ENCODE results near the gene MICB. TPM values are rescaled to one million over a fixed set of nuclear protein-coding genes. Genes with fewer than 3 reads are reported as not detected.
A peak's percentile ranks its signal among the peaks of the same experiment; 100 is the strongest.

MICB gene
- total RNA-seq, 1 experiment from 2014 or later, result 72.1 TPM

DNA sequence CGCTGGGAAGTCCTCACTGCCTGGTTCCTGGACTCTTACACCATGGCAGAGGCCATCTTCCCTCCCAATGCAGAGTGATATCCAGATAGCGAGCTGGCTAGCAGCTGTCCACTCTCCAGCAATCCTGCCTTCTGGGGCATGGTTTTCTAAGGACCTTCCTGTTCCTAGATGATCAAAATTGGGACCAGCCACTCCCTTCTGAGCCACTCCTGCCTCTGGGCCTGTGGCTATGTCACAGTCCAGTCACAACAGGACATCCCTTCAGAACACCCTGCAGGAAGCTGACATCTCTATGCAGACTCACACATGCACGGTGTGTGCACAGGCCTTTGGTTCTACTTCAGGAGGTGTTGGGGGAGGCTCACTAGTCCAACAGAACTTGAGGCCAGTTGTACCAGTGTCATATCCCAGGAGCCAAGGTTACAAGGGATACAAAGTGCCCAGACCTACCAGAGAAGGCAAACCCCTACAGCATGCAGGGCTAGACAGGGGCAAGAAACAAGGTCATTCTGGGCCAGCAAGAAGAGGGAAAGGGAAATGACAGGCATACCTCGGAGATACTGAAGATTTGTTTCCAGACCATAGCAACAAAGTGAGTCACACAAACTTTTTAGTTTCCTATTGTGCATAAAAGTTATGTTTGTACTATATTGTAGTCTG lies 28.1 kb downstream of the MICB start:
- H3K27ac ChIP-seq (ENCODE audit: low read length), result no peak overlapping the region
- H3K4me3 ChIP-seq (ENCODE audit: low read depth in 2 of 2, low read length in 2 of 2), result no peak overlapping the region
- no TSS peak for BruUV-seq (replicated peaks)
- DNase-seq (ENCODE audit: low read depth, low spot score), result no peak
- in situ Hi-C loops (cut with HindIII; ENCODE audit: low pct_unique_long_range_greater_than_20kb, low sequenced_read_pairs) (no loop called here), intact Hi-C loops (cut with micrococcal nuclease; ENCODE audit: unreplicated experiment) (no loop called here)
- no peaks in the 10 kb centered on the region for H3K9me3 ChIP-seq (ENCODE audit: control insufficient read depth, insufficient read depth, low read depth, low read length)
- peaks cover 5% of the 10 kb centered on the region; the same call in 1 of the 2 replicates for H3K36me3 ChIP-seq (ENCODE audit: control insufficient read depth, insufficient read depth, low read length)
- ChIA-PET POLR2A (no interaction called here), CTCF (interaction anchor here (0.6 kb wide), 1 partner anchor 76 kb away, joined by 8 read pairs; no protein-coding TSS in a partner anchor)
- H3K27me3 ChIP-seq (ENCODE audit: control insufficient read depth, insufficient read depth, low read length), result no peaks in the 10 kb centered on the region
- no peak for ATAC-seq
- TF ChIP-seq, protein P1, sequence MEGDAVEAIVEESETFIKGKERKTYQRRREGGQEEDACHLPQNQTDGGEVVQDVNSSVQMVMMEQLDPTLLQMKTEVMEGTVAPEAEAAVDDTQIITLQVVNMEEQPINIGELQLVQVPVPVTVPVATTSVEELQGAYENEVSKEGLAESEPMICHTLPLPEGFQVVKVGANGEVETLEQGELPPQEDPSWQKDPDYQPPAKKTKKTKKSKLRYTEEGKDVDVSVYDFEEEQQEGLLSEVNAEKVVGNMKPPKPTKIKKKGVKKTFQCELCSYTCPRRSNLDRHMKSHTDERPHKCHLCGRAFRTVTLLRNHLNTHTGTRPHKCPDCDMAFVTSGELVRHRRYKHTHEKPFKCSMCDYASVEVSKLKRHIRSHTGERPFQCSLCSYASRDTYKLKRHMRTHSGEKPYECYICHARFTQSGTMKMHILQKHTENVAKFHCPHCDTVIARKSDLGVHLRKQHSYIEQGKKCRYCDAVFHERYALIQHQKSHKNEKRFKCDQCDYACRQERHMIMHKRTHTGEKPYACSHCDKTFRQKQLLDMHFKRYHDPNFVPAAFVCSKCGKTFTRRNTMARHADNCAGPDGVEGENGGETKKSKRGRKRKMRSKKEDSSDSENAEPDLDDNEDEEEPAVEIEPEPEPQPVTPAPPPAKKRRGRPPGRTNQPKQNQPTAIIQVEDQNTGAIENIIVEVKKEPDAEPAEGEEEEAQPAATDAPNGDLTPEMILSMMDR (IDR thresholded peaks at IDR 0.05), result no peak
- no peak for TF ChIP-seq SIN3A (IDR thresholded peaks at IDR 0.05; ENCODE audit: borderline replicate concordance, insufficient read depth, low read depth, low read length)
- peaks cover 4% of the 10 kb centered on the region; the same call in 1 of the 2 replicates for H3K4me1 ChIP-seq (ENCODE audit: control insufficient read depth, insufficient read depth, low read length)

DNA sequence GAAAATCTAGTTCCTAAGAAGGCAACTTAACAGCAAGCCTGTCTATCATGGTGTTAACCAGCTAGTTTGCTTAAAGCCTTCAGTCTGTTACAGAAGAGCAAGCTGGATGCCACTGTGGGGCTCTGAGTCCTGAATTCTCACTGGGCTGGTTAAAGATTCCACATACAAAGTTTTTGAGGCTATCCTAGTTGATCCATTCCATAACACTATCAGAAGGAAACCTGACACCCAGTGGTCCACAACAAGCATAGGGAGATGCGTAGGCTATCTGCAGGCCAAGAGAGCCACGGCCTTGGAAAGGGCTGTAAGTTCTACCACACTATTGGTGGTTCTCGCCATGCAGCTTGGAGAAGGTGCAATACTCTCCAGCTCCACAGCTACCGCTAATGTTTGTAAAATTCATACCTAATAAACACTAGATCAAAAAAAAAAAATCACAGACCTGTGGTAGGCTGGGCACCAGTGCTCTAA lies 30.4 kb downstream of the MICB start:
- H3K27me3 ChIP-seq (ENCODE audit: control insufficient read depth, insufficient read depth, low read length), result no peaks in the 10 kb centered on the region
- no peak overlapping the region for H3K4me3 ChIP-seq (ENCODE audit: low read depth in 2 of 2, low read length in 2 of 2)
- ChIA-PET POLR2A (interaction anchor here (0.7 kb wide), 1 partner anchor 1350 kb away, joined by 11 read pairs; no protein-coding TSS in a partner anchor), CTCF (no interaction called here)
- no peak overlapping the region for H3K27ac ChIP-seq (ENCODE audit: low read length)
- peaks cover 4% of the 10 kb centered on the region; the same call in 1 of the 2 replicates for H3K4me1 ChIP-seq (ENCODE audit: control insufficient read depth, insufficient read depth, low read length)
- H3K36me3 ChIP-seq (ENCODE audit: control insufficient read depth, insufficient read depth, low read length), result peaks cover 15% of the 10 kb centered on the region; the same call in 1 of the 2 replicates
- peak; percentile 22 for ATAC-seq
- in situ Hi-C loops (cut with HindIII; ENCODE audit: low pct_unique_long_range_greater_than_20kb, low sequenced_read_pairs), result no loop called here
- intact Hi-C loops (cut with micrococcal nuclease; ENCODE audit: unreplicated experiment), result no loop called here
- BruUV-seq (replicated peaks), result no TSS peak
- H3K9me3 ChIP-seq (ENCODE audit: control insufficient read depth, insufficient read depth, low read depth, low read length), result no peaks in the 10 kb centered on the region
- TF ChIP-seq, protein P1 (IDR thresholded peaks at IDR 0.05), result no peak
- TF ChIP-seq, protein P2, sequence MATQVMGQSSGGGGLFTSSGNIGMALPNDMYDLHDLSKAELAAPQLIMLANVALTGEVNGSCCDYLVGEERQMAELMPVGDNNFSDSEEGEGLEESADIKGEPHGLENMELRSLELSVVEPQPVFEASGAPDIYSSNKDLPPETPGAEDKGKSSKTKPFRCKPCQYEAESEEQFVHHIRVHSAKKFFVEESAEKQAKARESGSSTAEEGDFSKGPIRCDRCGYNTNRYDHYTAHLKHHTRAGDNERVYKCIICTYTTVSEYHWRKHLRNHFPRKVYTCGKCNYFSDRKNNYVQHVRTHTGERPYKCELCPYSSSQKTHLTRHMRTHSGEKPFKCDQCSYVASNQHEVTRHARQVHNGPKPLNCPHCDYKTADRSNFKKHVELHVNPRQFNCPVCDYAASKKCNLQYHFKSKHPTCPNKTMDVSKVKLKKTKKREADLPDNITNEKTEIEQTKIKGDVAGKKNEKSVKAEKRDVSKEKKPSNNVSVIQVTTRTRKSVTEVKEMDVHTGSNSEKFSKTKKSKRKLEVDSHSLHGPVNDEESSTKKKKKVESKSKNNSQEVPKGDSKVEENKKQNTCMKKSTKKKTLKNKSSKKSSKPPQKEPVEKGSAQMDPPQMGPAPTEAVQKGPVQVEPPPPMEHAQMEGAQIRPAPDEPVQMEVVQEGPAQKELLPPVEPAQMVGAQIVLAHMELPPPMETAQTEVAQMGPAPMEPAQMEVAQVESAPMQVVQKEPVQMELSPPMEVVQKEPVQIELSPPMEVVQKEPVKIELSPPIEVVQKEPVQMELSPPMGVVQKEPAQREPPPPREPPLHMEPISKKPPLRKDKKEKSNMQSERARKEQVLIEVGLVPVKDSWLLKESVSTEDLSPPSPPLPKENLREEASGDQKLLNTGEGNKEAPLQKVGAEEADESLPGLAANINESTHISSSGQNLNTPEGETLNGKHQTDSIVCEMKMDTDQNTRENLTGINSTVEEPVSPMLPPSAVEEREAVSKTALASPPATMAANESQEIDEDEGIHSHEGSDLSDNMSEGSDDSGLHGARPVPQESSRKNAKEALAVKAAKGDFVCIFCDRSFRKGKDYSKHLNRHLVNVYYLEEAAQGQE (IDR thresholded peaks at IDR 0.05; ENCODE audit: insufficient read depth in 1 of 2, low read depth in 2 of 2, low read length in 1 of 2), result no peak
- TF ChIP-seq POLR2AphosphoS5 (IDR thresholded peaks at IDR 0.05; ENCODE audit: low read depth, low read length) (no peak), SIN3A (IDR thresholded peaks at IDR 0.05; ENCODE audit: borderline replicate concordance, insufficient read depth, low read depth, low read length) (no peak), TCF7L2 (IDR thresholded peaks at IDR 0.05; ENCODE audit: low read depth, low read length) (no peak)
- no peak for DNase-seq (ENCODE audit: low read depth, low spot score)
